Neuronal stem cell (in vitro differentiated cells): ENCODE results near the gene EXPH5.

Experiments used
- DNase-seq: peaks from one replicate; pipeline ENCODE4 v3.0.0-alpha.2; 2013; ENCODE audit warnings: low spot score
- H2AFZ ChIP-seq: one replicate; pipeline ENCODE4 v1.6.1; 2013; ENCODE audit warnings: mild to moderate bottlenecking, low read length, inconsistent platforms
- H2AK5ac ChIP-seq: 2 replicates; pipeline ENCODE4 v1.6.1; 2013; ENCODE audit warnings: low read depth, mild to moderate bottlenecking, inconsistent platforms, low read length, moderate library complexity, mixed read lengths
- H2BK120ac ChIP-seq: 2 replicates; pipeline ENCODE4 v1.6.1; 2013; ENCODE audit warnings: low read depth, mild to moderate bottlenecking, inconsistent platforms, low read length, moderate library complexity, mixed read lengths
- H2BK12ac ChIP-seq: one replicate; pipeline ENCODE4 v1.6.1; 2013; ENCODE audit warnings: low read length, inconsistent platforms
- H2BK15ac ChIP-seq: 2 replicates; pipeline ENCODE4 v1.6.1; 2013; ENCODE audit warnings: mild to moderate bottlenecking, low read length, inconsistent platforms, mixed read lengths
- H2BK5ac ChIP-seq: one replicate; pipeline ENCODE4 v1.6.1; 2013; ENCODE audit warnings: inconsistent platforms, mild to moderate bottlenecking, low read length, moderate library complexity
- H3K14ac ChIP-seq: one replicate; pipeline ENCODE4 v1.6.1; 2013; ENCODE audit warnings: low read length, inconsistent platforms
- H3K18ac ChIP-seq: 2 replicates; pipeline ENCODE4 v1.6.1; 2013; ENCODE audit warnings: low read length, inconsistent platforms
- H3K23ac ChIP-seq: 2 replicates; pipeline ENCODE4 v1.6.1; 2013; ENCODE audit warnings: low read depth, mild to moderate bottlenecking, mixed read lengths, low read length, inconsistent platforms; ENCODE audit not compliant: poor library complexity
- H3K27ac ChIP-seq: replicated peaks from 3 replicates; pipeline ENCODE4 v1.5.1; 2013; ENCODE audit warnings: low read length, inconsistent platforms
- H3K27me3 ChIP-seq, 3 experiments: 2 replicates each; pipeline ENCODE4 v1.6.1; 2013; ENCODE audit warnings: low read length in 3 of 3, mild to moderate bottlenecking in 2 of 3, inconsistent platforms in 1 of 3, low read depth in 1 of 3, mixed read lengths in 1 of 3, moderate library complexity in 1 of 3; ENCODE audit not compliant: control insufficient read depth in 3 of 3, insufficient read depth in 3 of 3
- H3K36me3 ChIP-seq, 2 donors: replicated peaks in 1 of 2; 2 replicates each; pipeline ENCODE4 v1.6.1; 2013; ENCODE audit warnings: low read length in 2 of 2; ENCODE audit not compliant: control insufficient read depth in 2 of 2, insufficient read depth in 2 of 2
- H3K4ac ChIP-seq: 2 replicates; pipeline ENCODE4 v1.6.1; 2013; ENCODE audit warnings: inconsistent platforms, mild to moderate bottlenecking, low read length, moderate library complexity
- H3K4me1 ChIP-seq, 2 donors: 1 replicate in 1 of 2; 2 replicates in 1 of 2; pipeline ENCODE4 v1.6.1; 2013; ENCODE audit warnings: low read length in 2 of 2, low read depth in 1 of 2; ENCODE audit not compliant: control insufficient read depth in 2 of 2, insufficient read depth in 1 of 2
- H3K4me2 ChIP-seq: one replicate; pipeline ENCODE4 v1.6.1; 2013; ENCODE audit warnings: mild to moderate bottlenecking, low read length, inconsistent platforms; ENCODE audit not compliant: insufficient read depth, poor library complexity, severe bottlenecking
- H3K4me3 ChIP-seq, 2 donors: 2 replicates each; pipeline ENCODE4 v1.5.1; 2013; ENCODE audit warnings: low read length in 2 of 2, mild to moderate bottlenecking in 2 of 2, inconsistent platforms in 1 of 2, moderate library complexity in 1 of 2
- H3K79me1 ChIP-seq: one replicate; pipeline ENCODE4 v1.6.1; 2013; ENCODE audit warnings: low read depth, mild to moderate bottlenecking, inconsistent platforms, low read length, moderate library complexity
- H3K9ac ChIP-seq: one replicate; pipeline ENCODE4 v1.6.1; 2013; ENCODE audit warnings: mild to moderate bottlenecking, low read depth, low read length, inconsistent platforms; ENCODE audit not compliant: poor library complexity
- H3K9me3 ChIP-seq, 2 donors: replicated peaks in 1 of 2; 2 replicates each; pipeline versions ENCODE3 to v1.6.1; 2013; ENCODE audit warnings: low read length in 2 of 2, mild to moderate bottlenecking in 2 of 2, inconsistent platforms in 1 of 2, low read depth in 1 of 2, mixed read lengths in 1 of 2, moderate library complexity in 1 of 2; ENCODE audit not compliant: control insufficient read depth in 2 of 2, insufficient read depth in 1 of 2
- H4K8ac ChIP-seq: one replicate; pipeline ENCODE4 v1.6.1; 2013; ENCODE audit warnings: low read depth, mild to moderate bottlenecking, inconsistent platforms, low read length, moderate library complexity
- H4K91ac ChIP-seq: one replicate; pipeline ENCODE4 v1.6.1; 2013; ENCODE audit warnings: low read length, low read depth, mild to moderate bottlenecking, inconsistent platforms; ENCODE audit not compliant: poor library complexity
- WGBS, 2 donors: extraction: QIAGEN DNeasy Blood & Tissue Kit; methylation state at CpG; one replicate each; pipeline ENCODE4 v1.1.7; 2013; ENCODE audit warnings: missing lambda C conversion rate in 2 of 2, mixed read lengths in 1 of 2; ENCODE audit not compliant: insufficient read length in 2 of 2, insufficient replicate concordance in 1 of 2; ENCODE audit errors: extremely low coverage in 2 of 2; 5-methylcytosine and 5-hydroxymethylcytosine counted together

Gene EXPH5

DNA sequence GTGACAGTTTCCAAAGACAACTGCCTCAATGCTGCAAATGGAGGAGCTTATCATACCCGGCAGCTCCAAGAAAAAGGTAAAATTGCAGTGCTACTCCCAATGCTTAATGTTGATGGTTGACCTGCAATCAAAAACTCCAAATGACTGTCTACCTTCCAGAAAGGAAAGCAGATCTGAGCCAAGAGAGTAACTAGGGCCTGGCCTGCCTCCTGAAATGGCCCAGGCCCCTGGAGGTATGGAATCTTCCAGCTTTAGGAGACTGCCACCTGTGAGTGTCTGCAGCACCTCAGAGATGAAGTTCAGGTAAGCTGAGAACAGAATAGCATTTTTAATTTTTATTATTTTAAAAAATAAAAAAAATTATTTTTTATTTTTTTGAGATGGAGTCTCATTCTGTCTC, 23.7 kb downstream of the EXPH5 start:
- no peaks in the 10 kb centered on the region for H3K79me1 ChIP-seq
- H4K8ac ChIP-seq = no peak overlapping the region
- no peaks in the 10 kb centered on the region for H3K9me3 ChIP-seq
- H2BK120ac ChIP-seq = no peak overlapping the region
- no peak overlapping the region for H3K27ac ChIP-seq
- H2BK12ac ChIP-seq = no peak overlapping the region
- no peak overlapping the region for H3K23ac ChIP-seq
- no peak overlapping the region for H3K4me3 ChIP-seq
- no peak for DNase-seq
- H3K14ac ChIP-seq = no peak overlapping the region
- no peaks in the 10 kb centered on the region for H3K27me3 ChIP-seq
- H3K9ac ChIP-seq = no peak overlapping the region
- H4K91ac ChIP-seq = no peak overlapping the region
- no peak overlapping the region for H2AK5ac ChIP-seq
- no peak overlapping the region for H2AFZ ChIP-seq
- H2BK15ac ChIP-seq = no peak overlapping the region
- no peak overlapping the region for H2BK5ac ChIP-seq
- WGBS, 2 donors = no CpG with 5 or more reads among the region's 1 CpG
- H3K4me2 ChIP-seq = no peak overlapping the region
- H3K4me1 ChIP-seq = no peaks in the 10 kb centered on the region
- H3K4ac ChIP-seq = no peak overlapping the region
- H3K18ac ChIP-seq = no peak overlapping the region
- no peaks in the 10 kb centered on the region for H3K36me3 ChIP-seq

DNA sequence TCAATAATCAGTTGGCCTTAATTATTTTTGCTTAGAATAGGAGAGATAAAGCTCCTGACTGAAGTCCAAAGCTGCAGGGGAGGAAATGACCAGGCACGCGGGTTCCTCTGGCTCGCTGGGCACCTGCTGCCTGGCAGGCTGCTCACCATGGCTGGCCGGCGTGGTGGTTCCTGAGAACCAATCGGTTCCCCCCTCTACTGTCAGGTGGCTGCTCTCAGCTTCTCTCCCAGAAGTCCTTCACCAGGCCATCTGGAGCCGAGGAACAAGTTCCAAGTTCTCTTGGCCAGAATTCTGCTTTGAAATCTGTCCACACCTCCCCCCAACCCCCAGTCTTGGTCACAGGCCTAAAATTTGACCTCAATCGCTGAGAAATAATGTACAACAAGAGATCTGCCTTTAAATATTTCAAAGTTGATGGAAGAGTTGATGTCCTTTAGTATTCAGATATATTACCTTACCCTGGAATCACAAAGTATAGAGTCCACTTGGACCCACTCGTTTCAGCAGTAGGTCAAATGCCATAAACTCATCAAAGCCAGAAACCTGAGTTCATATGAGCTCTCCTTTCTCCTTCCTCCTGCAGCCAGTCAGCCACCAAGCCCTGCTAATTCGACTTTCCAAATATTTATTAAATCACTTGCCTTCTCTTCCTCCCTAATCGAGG, 25.2 kb downstream of the EXPH5 start:
- Histone ChIP-seq H3K36me3 (no peaks in the 10 kb centered on the region), H3K9me3 (no peaks in the 10 kb centered on the region), H3K14ac (no peak overlapping the region), H3K27ac (no peak overlapping the region), H3K27me3 (no peaks in the 10 kb centered on the region), H3K23ac (no peak overlapping the region), H3K4ac (no peak overlapping the region), H2BK120ac (no peak overlapping the region), H2AFZ (no peak overlapping the region), H4K8ac (no peak overlapping the region), H3K79me1 (no peaks in the 10 kb centered on the region), H2BK5ac (no peak overlapping the region), H3K18ac (no peak overlapping the region), H2BK12ac (no peak overlapping the region), H4K91ac (no peak overlapping the region), H3K9ac (no peak overlapping the region), H3K4me3 (no peak overlapping the region), H2BK15ac (no peak overlapping the region), H3K4me2 (no peak overlapping the region), H3K4me1 (peaks cover 0 to 3% of the 10 kb centered on the region in 2 donors), H2AK5ac (no peak overlapping the region)
- DNase-seq = no peak
- 100% methylated on average over 1 of the region's 11 CpGs; no CpG with 5 or more reads in 1 of the 2 donors for WGBS, 2 donors

DNA sequence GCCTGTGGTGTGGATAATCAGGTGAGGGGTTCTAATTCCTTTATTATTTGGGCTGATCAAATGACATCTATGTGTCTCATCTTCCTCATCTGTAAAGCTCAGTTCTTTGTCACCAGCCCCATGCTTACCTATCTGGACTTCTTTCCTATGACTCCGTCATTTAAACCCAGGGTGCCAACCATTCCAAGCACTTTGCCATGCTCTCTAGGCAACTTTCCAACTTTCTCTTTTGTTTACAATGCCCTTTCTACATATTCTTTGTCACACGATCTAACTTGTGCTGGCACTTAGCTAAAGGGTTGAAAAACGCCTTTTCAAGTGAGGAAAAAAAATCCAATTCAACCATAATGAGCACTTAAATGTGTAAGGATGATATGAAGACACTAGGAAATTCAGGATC, 27.9 kb downstream of the EXPH5 start:
- Histone ChIP-seq H2AK5ac (no peak overlapping the region), H2BK5ac (no peak overlapping the region), H3K23ac (no peak overlapping the region), H3K18ac (no peak overlapping the region), H3K79me1 (no peaks in the 10 kb centered on the region), H3K27me3 (no peaks in the 10 kb centered on the region), H3K27ac (no peak overlapping the region), H3K9me3 (no peaks in the 10 kb centered on the region), H2BK120ac (no peak overlapping the region), H3K14ac (no peak overlapping the region), H3K4ac (no peak overlapping the region), H3K4me1 (peaks cover 4 to 7% of the 10 kb centered on the region in 2 donors), H4K8ac (no peak overlapping the region), H3K36me3 (no peaks in the 10 kb centered on the region), H3K4me3 (no peak overlapping the region), H2BK12ac (no peak overlapping the region), H3K9ac (no peak overlapping the region), H4K91ac (no peak overlapping the region), H2AFZ (no peak overlapping the region), H2BK15ac (no peak overlapping the region), H3K4me2 (no peak overlapping the region)
- no CpG with 5 or more reads among the region's 3 CpGs for WGBS, 2 donors
- no peak for DNase-seq

DNA sequence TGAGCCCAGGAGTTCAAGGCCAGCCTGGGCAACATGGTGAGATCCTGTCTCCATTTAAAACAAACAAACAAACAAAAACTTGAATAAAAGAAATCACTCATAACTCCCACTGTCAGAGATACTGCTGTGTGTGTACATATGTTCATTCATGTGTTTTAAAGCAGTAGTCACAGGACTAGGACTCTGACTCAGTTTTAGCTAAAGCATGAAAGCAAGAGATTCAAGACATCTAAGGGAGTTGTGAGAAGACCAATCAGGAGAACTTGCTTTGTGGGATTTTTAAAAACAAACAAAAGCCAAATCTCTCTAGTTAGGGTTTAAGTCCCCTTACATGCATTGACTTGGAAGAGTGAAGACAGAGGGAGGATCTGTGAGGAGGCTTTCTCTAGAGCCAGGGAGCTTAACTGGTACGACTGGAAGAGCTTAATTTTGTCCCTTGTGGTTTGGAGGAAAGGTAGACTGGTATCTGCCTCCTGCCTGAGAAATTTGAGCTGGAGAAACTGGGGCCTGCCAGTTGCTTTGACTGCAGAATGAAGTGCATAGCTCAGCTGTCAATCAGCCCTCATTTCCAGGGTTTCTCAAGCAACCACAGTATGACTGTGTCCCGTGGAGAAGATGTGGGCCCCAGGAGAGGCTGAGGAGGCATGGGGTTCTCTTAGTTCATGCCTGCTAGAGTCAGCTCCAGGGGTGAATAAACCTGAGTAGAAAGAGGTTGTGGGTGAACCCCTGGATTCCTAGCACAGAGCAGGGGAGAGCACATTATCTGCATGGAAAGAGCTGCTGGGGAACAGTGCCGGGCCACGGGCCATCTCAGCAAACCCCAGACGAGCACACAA, 30.6 kb downstream of the EXPH5 start:
- no peak overlapping the region for H3K4ac ChIP-seq
- no peak overlapping the region for H3K4me3 ChIP-seq
- no peak overlapping the region for H4K8ac ChIP-seq
- H3K9ac ChIP-seq = no peak overlapping the region
- no peaks in the 10 kb centered on the region for H3K27me3 ChIP-seq
- no peak overlapping the region for H4K91ac ChIP-seq
- H3K9me3 ChIP-seq = no peaks in the 10 kb centered on the region
- no peak overlapping the region for H3K14ac ChIP-seq
- H3K18ac ChIP-seq = peak overlapping the region; percentile 58
- no peak overlapping the region for H2BK12ac ChIP-seq
- H2AFZ ChIP-seq = peak overlapping the region; percentile 74
- no peak overlapping the region for H2BK15ac ChIP-seq
- H3K4me2 ChIP-seq = no peak overlapping the region
- no peak overlapping the region for H2BK5ac ChIP-seq
- no peak overlapping the region for H2BK120ac ChIP-seq
- H3K27ac ChIP-seq = no peak overlapping the region
- no peak overlapping the region for H2AK5ac ChIP-seq
- H3K23ac ChIP-seq = no peak overlapping the region
- H3K79me1 ChIP-seq = no peaks in the 10 kb centered on the region
- no CpG with 5 or more reads among the region's 5 CpGs for WGBS, 2 donors
- H3K36me3 ChIP-seq = no peaks in the 10 kb centered on the region
- no peak for DNase-seq
- peaks cover 4 to 7% of the 10 kb centered on the region in 2 donors for H3K4me1 ChIP-seq
